ENCODE results near the gene SGTB. TPM values are rescaled to one million over a fixed set of nuclear protein-coding genes. Genes with fewer than 3 reads are reported as not detected.
A peak's percentile ranks its signal among the peaks of the same experiment; 100 is the strongest.
"Not testable (repeated sequence)": the region's sequence is repeated elsewhere in the genome, so short reads cannot be mapped to it uniquely, and the experiment has no call there.

The SGTB gene
- total RNA-seq, 2 donors from 2014 or later: 7.4 to 8.3 TPM

DNA sequence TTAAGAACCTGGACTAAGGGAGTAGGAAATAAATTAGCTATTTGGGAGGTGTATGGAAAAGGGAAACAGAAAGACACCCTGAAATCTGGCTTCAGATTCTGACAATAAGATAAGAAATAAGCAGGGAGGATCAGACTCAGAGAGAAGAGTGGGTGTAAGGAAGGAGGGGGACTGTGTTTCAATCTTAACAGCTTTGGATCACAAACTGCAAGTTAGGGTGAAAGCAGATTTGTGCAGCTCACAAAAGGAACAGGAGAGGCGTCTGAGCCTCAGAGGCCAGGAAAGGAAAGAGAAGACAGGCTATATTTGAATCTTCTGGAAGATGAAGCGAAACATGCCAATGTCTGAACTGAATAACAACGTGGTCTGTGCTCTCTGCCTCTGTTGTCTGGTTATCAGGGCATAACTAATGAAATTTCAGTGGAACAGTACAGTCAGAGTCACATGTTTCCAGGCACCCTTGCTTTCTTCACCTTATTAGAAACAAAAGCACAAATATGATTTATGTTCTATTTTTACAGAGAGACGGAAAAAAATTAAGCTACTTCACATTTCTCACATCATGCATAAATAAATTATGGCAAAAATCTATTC, 26.6 kb downstream of the SGTB start:
- no peak for DNase-seq
- intact Hi-C loops (cut with DNase I): no loop called here
- ATAC-seq: no peak

DNA sequence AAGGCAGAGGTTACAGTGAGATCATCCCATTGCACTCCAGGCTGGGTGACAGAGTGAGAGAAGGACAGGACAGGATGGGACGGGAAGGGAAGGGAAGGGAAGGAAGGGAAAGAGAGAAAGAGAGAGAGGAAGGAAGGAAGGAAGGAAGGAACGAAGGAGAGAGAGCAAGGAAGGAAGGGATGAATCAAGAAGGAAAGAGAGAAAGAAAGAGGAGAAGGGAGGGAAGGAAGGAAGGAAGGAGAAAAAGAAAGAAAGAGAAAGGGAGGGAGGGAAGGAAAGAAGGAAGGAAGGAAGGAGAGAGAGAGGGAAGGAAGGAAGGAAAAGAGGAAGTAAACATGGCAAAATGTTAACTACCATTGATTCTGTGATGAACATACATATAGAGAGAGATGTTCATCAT, 28.8 kb downstream of the SGTB start:
- DNase-seq (no peak), ATAC-seq (no peak)
- intact Hi-C loops (cut with DNase I): no loop called here

DNA sequence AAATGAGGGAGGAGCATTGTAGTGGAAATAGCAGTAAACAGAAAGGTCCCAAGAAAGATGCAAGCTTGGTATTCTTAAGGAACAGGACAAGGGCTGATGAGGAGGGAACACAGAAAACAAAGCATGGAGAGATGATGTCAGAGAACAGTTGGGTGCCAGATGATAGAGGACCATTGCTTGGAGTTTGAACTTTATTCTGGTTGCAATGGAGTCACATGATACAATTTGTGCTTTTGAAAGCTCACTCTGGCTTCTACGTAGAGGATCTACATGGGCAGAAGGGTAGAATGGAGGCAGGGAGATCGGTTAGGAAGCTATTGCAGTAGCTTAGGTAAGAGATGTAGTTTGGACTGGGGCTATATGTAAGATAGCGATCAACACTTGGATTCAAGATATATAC, 39.8 kb downstream of the SGTB start:
- intact Hi-C loops (cut with DNase I): no loop called here
- DNase-seq (no peak), ATAC-seq (no peak)

DNA sequence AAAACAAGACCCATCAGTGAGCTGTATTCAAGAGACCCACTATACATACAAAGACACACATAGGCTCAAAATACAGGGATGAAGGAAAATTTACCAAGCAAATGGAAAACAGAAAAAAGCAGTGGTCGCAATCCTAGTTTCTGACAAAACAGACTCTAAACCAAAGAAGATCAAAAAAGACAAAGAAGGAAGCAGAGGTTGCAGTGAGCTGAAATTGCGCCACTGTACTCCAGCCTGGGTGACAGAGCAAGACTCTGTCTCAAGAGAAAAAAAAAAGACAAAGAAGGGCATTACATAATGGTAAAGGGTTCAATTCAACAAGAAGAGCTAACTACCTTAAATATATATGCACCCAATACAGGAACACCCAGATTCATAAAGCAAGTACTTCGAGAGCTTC, 45.9 kb downstream of the SGTB start:
- ATAC-seq; DNase-seq; intact Hi-C loops (cut with DNase I): not testable (repeated sequence)

DNA sequence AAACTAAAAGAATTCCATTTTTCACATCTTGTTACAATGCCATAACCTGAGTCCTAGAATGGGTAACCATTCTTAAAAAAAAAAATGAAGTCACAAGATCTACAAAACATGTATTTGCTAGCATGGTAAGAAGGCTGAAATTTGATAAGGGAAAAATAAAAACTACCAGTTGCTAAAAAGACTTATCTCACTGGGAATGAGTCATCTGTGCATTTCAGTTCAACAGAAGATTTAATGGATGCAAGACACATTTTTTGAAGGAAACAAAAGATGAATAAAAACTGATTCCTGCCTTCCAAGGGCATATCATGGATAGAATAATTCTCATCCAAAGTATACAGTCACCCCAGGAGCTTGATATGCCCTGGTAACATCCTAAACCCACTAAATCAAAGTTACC, 47.2 kb downstream of the SGTB start:
- intact Hi-C loops (cut with DNase I): no loop called here
- DNase-seq (no peak), ATAC-seq (no peak)

DNA sequence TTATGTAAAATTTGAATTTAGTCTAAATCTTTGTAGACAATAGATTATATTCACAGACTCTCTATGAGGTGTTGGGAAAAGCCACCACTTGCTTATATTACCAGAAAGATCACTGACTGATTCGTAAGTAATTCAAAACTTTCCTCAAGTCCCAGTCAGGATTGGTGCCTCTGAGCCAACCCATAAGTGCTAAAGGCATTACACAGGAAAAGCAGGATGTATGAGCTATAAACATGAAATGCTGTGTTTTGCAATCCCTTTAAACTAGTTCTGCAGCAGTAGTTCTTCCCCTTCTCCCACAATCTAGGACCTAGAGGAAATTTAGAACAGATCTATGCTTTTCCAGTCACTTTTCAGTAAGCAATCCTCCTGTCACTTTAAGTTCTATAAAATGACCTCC, 49.1 kb downstream of the SGTB start:
- no peak for ATAC-seq
- intact Hi-C loops (cut with DNase I): no loop called here

DNA sequence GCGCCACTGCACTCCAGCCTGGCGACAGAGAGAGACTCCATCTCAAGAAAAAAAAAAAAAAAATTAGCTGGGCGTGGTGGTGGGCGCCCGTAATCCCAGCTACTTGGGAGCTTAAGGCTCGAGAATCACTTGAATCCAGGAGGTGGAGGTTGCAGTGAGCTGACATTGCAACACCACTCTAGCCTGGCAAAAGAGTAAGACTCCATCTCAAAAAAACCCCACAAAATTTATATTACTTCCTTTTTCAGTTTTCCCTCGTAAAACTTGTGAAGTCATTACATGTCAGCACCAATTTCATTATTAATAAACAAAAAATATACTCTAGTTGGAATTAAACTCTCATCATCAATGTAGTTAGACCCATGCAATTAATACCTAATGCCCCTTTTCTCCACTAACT, 53.2 kb downstream of the SGTB start:
- intact Hi-C loops (cut with DNase I): no loop called here
- ATAC-seq: no peak
- DNase-seq: no peak

More for the DNA sequence above, 49.1 kb downstream of the SGTB start:
- DNase-seq: no peak

DNA sequence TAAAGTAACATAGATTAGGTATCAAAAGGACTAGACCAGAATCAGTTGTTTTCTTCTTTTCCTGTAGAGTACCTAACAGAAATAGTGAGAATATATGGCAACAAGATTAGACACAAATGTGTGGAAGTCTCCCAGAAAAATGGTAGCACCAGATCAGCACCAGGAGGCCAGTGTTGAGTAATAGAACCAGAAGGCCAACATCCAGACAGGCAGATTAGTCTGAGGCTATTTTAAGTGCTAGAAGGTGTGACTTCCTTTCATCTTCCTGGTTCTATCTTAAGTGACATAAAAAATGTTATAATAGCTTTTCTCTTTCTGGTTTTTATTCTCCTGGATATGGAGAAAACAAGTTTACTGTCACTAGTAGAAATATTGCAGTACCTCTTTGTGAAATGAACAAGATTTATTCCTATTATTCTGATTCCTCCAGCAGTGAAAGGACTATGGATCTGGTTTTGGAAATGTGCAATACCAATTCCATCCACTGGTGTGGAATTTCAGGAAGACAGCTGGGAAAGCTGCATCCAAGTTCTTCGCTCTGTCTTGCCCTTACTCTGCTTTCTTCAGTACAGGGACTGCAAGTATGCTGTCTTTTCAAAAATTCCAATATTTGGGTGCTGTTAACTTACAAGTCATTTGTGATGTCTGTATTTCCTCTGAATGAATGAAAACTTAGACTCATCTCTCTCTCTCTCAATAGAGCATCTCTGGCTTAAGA, 57.9 kb downstream of the SGTB start:
- intact Hi-C loops (cut with DNase I): no loop called here
- ATAC-seq (peak; percentile 53), DNase-seq (no peak)

DNA sequence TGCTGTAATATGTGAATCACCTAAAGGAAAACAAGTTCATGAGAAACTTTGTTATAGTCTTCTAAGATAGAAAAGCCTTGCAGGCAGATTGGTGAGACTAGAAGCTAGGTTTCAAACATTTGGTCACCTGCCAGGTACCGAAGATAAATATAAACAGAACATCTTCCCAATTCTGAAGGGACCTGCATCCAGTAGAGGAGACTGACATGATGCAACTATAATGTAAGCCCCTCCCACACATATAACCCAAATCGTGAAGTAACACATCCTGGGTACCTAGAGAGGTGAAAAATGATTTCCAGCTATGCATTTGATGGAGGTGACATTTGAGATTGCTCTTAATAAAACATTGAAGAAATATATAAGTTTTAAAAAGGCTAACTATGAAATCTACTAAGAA, 67.2 kb downstream of the SGTB start:
- DNase-seq: no peak
- ATAC-seq: no peak
- intact Hi-C loops (cut with DNase I): no loop called here

DNA sequence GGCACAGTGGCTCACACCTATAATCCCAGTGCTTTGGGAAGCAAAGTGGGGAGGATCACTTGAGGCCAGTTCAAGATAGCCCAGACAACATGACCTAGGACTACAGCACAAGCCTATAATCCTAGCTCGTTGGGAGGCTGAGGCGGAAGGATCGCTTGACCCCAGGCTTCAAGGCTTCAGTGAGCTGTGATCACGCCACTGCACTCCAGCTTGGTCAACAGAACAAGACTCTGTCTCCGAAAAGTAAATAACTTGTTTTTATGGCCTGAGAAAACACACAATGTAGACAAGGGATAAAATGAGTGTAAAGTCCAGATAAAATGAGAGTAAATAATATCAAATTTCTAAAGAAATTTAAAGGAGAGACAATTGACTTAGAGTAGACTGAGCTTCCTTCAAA, 70.8 kb downstream of the SGTB start:
- intact Hi-C loops (cut with DNase I): no loop called here
- no peak for ATAC-seq
- no peak for DNase-seq

DNA sequence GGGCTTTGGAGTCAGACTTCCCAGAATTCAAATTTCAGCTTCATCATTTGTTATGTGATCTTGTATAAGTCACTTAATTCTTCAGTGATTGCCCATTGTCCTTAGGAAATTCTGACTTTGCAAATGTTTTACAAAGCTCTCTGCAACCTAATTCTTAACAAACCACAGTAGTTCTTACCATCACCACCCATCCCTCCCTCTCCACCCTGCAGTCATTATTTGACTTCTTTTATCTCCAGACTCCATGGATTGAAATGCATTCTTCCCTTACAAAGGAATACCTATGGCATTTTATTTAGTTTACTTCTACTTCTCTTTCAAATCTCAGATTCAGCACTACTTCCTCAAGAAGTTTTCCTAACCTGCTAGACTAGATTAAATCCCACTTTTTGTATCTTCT, 74.0 kb downstream of the SGTB start:
- intact Hi-C loops (cut with DNase I): no loop called here
- DNase-seq: no peak

DNA sequence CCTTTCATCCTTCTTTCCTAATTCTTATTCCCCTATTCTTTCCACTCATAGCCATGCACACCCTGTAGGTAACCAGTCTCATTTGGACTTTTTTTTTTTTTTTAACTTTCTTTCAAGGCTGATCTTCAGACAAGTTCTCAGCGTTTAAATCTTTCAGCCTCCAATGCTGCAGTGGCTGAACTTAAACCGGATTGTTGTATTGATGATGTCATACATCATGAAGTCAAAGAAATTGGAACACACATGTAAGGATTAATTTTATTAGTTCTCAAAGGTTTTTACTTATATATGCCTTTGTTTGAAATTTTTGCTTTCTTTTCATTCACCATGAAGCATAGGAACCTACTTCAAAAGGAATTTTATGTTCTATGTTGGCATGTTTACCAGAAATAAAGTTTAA, 75.0 kb downstream of the SGTB start:
- no peak for ATAC-seq
- intact Hi-C loops (cut with DNase I): no loop called here
- no peak for DNase-seq

More for the DNA sequence above, 74.0 kb downstream of the SGTB start:
- ATAC-seq: no peak

DNA sequence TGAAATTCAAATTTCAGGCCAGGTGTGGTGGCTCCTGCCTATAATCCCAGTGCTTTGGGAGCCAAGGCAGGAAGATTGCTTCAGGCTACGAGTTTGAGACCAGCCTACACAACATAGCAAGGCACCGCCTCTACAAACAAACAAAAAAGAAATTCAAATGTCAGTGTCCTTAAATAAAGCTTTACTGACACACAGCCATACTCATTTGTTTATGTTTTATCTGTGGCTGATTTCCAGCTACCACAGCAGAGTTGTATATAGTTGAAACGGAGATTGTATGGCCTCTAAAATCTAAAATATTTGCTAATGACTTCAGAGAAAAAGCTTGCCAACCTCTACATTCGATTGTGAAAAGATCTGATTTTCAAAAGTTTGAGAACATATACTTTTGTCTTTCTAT, 81.7 kb downstream of the SGTB start:
- no peak for DNase-seq
- intact Hi-C loops (cut with DNase I): no loop called here
- ATAC-seq: no peak

DNA sequence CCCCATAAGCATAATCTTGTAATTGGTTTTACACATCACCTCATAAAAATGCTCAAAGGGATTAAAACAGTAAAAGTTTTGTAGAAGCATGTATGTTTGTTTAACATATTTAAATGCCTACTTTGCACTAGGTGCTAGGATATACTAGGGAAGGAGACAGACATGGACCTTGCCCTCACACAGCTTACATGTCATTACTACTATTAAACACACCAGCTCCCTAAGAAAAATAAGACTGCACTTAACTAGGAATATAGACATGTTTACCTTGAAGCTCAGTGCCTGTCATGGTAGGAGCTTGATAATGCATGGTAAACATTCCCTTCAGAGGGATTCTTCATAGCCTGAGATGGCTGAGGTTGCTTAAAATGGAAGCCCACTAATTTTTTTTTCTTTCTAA, 90.9 kb downstream of the SGTB start:
- ATAC-seq (no peak), DNase-seq (no peak)
- intact Hi-C loops (cut with DNase I): no loop called here

DNA sequence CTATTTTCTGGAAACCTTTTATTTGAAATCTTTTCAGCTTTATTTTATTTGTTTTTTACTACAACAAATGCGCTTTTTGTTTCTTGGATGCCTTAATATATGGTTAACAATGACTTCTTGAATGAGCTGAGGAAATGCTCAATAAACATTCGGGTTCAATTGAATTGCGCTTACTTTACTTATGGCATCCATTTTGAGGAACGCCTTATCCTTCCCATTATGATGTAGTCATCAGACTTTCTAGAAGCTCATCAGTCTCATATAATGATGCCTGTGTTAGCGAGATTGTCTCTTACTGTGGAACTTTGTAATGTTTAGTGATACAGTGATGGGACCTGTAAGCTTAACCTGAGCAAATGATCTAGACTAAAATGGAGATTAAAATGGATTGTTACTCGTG, 96.2 kb downstream of the SGTB start:
- ATAC-seq (no peak), DNase-seq (no peak)
- intact Hi-C loops (cut with DNase I): no loop called here

DNA sequence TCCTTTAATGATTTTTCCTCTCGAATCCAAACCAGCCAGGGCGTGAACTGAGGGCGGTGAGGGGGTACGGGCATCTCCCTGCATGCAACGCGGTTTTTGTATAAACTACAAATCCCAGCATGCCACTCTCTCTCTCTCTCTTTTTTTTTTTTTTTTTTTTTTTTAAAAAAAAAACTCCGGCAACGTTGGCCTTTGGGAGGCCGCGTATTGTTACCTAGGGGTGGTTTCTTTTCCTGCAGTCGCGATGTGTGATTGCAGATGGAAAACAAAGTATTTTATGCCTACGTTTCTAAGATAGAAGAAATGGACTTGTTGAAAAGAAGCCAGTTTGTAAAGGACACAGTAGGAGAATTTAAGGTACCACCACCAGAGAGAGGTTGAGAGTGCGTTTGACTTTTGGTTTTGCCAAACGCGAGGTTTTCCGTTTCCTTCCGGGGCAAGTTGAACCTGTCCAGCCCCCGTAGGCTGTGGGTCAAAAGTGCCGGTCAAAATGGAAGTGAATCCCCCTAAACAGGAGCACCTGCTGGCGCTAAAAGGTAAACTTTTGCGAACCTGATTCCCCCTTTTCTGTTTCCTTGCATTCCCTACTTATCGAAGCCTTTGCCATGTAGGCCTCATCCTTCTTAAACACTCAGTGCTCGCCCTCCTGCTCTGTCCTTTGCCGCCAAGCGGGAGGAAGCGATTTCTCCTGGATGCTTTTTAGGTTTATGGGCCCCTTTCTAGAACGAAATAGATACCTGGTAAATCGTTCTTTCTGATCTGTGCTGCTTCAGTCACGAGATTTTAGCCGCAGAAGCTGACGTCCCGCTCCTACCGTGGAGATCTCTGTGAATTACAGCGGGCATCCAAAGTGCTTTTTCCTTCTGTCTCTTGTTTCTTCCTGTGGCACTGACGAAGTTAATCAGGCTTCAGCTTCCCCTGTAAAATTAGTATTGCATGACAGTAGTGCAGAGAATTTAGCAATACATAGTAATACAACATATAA, 97.0 kb downstream of the SGTB start, which contains the start of the genes SHLD3 and TRAPPC13:
TSS of gene SHLD3 (plus strand) at position 457 of the 985 bp plus-strand sequence. CDS start 4,561 bp downstream, outside the sequence.
TSS of gene TRAPPC13 (plus strand) at position 457 of the 985 bp plus-strand sequence. CDS start at position 491, 34 bp downstream.
- intact Hi-C loops (cut with DNase I): no loop called here

DNA sequence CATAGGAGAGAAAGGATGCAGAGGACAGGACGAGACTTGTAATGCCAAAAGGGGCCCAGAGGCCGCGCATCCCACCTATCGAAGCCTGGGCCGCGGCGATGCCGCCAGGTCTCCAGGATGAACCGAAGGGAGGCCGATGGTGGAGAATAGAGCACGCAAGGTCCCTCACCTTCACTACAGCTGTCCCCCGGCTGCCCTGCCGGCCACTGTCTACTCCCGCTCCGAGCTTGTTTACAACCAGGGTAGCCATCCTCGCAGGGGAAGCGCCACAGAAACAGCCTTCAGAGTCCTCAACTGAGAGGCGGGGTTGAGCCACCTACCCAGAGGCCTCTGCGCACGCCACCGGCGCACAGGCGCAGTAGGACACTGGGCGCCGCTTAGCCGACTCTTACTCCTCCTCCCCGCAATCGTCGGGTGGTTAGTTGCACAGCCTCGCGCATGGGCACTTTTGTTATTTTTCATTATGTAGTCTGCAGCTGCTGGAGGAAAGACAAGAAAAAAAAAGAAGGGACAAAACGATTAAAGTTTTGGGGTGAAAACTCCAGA, 97.8 kb downstream of the SGTB start, which contains the start of gene TRIM23:
TSS of gene TRIM23 (minus strand) at position 309 of the 546 bp plus-strand sequence. CDS start at position 250, 59 bp downstream.
- ATAC-seq (peak; percentile 99), DNase-seq (peak; percentile 93)
- intact Hi-C loops (cut with DNase I): no loop called here

More for the DNA sequence above, 97.0 kb downstream of the SGTB start, which contains the start of the genes SHLD3 and TRAPPC13:
- ATAC-seq (peak; percentile 91 to 94), DNase-seq (peak; percentile 80)

DNA sequence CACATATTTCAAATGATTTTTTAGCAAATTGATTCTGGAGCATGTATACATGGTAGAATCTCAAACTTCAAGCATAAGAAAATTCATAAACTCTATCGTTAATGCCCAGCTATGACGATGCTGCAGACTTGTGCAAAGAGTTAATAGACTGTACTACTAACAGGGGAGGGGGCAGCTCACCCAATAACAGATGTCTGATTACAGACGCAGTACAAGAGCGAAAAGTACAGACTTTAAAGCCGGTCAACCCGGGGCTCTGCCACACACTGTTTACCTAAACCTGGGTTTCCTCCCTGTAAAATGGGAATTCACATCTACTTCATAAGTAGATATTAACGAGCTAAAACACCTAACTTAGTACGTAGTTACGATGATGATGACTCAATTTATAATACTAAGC, 98.4 kb downstream of the SGTB start:
- DNase-seq (no peak), ATAC-seq (no peak)
- intact Hi-C loops (cut with DNase I): no loop called here

DNA sequence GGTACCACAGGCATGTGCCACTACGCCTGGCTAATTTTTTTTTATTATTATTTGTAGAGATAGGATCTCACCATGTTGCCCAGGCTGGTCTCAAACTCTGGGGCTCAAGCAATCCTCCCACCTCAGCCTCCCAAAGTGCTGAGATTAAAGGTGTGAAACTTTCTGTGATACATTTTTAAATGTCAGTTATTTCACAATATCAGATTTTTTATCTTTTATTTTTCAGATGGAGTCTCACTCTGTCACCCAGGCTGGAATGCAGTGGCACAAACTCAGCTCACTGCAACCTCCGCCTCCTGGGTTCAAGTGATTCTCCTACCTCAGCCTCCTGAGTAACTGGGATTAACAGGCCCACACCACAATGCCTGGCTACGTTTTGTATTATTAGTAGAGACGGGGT, 99.9 kb downstream of the SGTB start:
- intact Hi-C loops (cut with DNase I); DNase-seq; ATAC-seq: not testable (repeated sequence)

Measured in left cardiac atrium (tissue), 4 donors.